Astrocyte (in vitro differentiated cells and primary cell): ENCODE measurements around the gene APOBEC3G. TPM values are rescaled to one million over a fixed set of nuclear protein-coding genes. Genes with fewer than 3 reads are reported as not detected.
A peak's percentile ranks its signal among the peaks of the same experiment; 100 is the strongest.
"Not testable (repeated sequence)": the region's sequence is repeated elsewhere in the genome, so short reads cannot be mapped to it uniquely, and the experiment has no call there.

Experiments
- DNase-seq: peaks from one replicate; pipeline ENCODE4 v3.0.0-alpha.2; 2010; ENCODE audit warnings: low read depth
- FAIRE-seq: peaks from 2 replicates; lab custom pipeline; 2011; peaks lifted over from hg19 to GRCh38; lab: Jason Lieb, UNC
- H2AFZ ChIP-seq: 2 replicates; pipeline ENCODE4 v1.6.0; 2012; ENCODE audit warnings: low read depth, low read length, inconsistent platforms
- H3K27ac ChIP-seq: 2 replicates; pipeline ENCODE4 v1.5.1; 2011; ENCODE audit warnings: low read depth, low read length, inconsistent platforms
- H3K27me3 ChIP-seq: 2 replicates; pipeline ENCODE4 v1.6.0; 2011; ENCODE audit warnings: low read length, inconsistent platforms; ENCODE audit not compliant: insufficient read depth
- H3K36me3 ChIP-seq: 2 replicates; pipeline ENCODE4 v1.5.1; 2011; ENCODE audit warnings: low read length, inconsistent platforms; ENCODE audit not compliant: insufficient read depth
- H3K4me1 ChIP-seq: 2 replicates; pipeline ENCODE4 v1.5.1; 2011; ENCODE audit warnings: low read length, inconsistent platforms; ENCODE audit not compliant: insufficient read depth
- H3K4me2 ChIP-seq: 2 replicates; pipeline ENCODE4 v1.6.0; 2012; ENCODE audit warnings: low read length, inconsistent platforms
- H3K4me3 ChIP-seq: 2 replicates; pipeline ENCODE4 v1.5.1; 2011; ENCODE audit warnings: low read depth, mild to moderate bottlenecking, low read length, inconsistent platforms; ENCODE audit not compliant: insufficient read depth
- H3K79me2 ChIP-seq: 2 replicates; pipeline ENCODE4 v1.6.0; 2012; ENCODE audit warnings: mild to moderate bottlenecking, low read length, inconsistent platforms; ENCODE audit not compliant: insufficient read depth
- H3K9ac ChIP-seq: 2 replicates; pipeline ENCODE4 v1.6.0; 2012; ENCODE audit warnings: mild to moderate bottlenecking, low read length, inconsistent platforms
- H3K9me3 ChIP-seq: 2 replicates; pipeline ENCODE4 v1.5.1; 2012; ENCODE audit warnings: low read depth, mild to moderate bottlenecking, low read length, inconsistent platforms; ENCODE audit not compliant: insufficient read depth
- H4K20me1 ChIP-seq: 2 replicates; pipeline ENCODE4 v1.6.0; 2012; ENCODE audit warnings: low read length, inconsistent platforms; ENCODE audit not compliant: insufficient read depth
- H3K27ac Mint-ChIP-seq: one replicate; pipeline ENCODE4 v1.8.0; 2021; ENCODE audit warnings: mild to moderate bottlenecking, mixed read lengths; ENCODE audit not compliant: unreplicated experiment
- H3K27me3 Mint-ChIP-seq: one replicate; pipeline ENCODE4 v1.8.0; 2021; ENCODE audit warnings: low read depth, mixed read lengths; ENCODE audit not compliant: unreplicated experiment
- H3K36me3 Mint-ChIP-seq: one replicate; pipeline ENCODE4 v1.8.0; 2021; ENCODE audit warnings: low read depth, mixed read lengths; ENCODE audit not compliant: unreplicated experiment
- H3K4me1 Mint-ChIP-seq: one replicate; pipeline ENCODE4 v1.8.0; 2021; ENCODE audit warnings: low read depth, mixed read lengths; ENCODE audit not compliant: unreplicated experiment
- H3K4me3 Mint-ChIP-seq: one replicate; pipeline ENCODE4 v1.8.0; 2021; ENCODE audit warnings: mild to moderate bottlenecking, moderate library complexity, mixed read lengths; ENCODE audit not compliant: unreplicated experiment
- H3K9me3 Mint-ChIP-seq: one replicate; pipeline ENCODE4 v1.8.0; 2021; ENCODE audit warnings: mild to moderate bottlenecking, mixed read lengths; ENCODE audit not compliant: unreplicated experiment
- EZH2 ChIP-seq: IDR thresholded peaks from 2 replicates; pipeline ENCODE4 v1.6.1; 2012; ENCODE audit warnings: mild to moderate bottlenecking, low read length, inconsistent platforms; ENCODE audit not compliant: insufficient read depth
- total RNA-seq: library from RNA; stranded (reverse); gene quantifications from 2 replicates; pipeline ENCODE4 v1.2.1, GENCODE V29; 2021
- TF ChIP-seq, protein P1 (sequence below): IDR thresholded peaks from 2 replicates; pipeline ENCODE4 v1.5.1; 2011; ENCODE audit warnings: low read depth, mild to moderate bottlenecking, inconsistent platforms, low read length, moderate library complexity; ENCODE audit not compliant: insufficient read depth

APOBEC3G gene
- total RNA-seq, 1 donor from 2014 or later = 2.4 TPM

GRCh38 chr22:39039306-39040126 lies 37.6 kb upstream of the APOBEC3G start:
- H3K27ac ChIP-seq = no peak overlapping the region
- no peaks in the 10 kb centered on the region for H4K20me1 ChIP-seq
- no peaks in the 10 kb centered on the region for H3K27me3 Mint-ChIP-seq
- no peaks in the 10 kb centered on the region for H3K9me3 Mint-ChIP-seq
- no peak overlapping the region for H2AFZ ChIP-seq
- H3K4me1 Mint-ChIP-seq = peaks cover 9% of the 10 kb centered on the region
- FAIRE-seq = no peak
- H3K36me3 ChIP-seq = no peaks in the 10 kb centered on the region
- H3K4me1 ChIP-seq = peaks cover 6% of the 10 kb centered on the region
- H3K36me3 Mint-ChIP-seq = peaks cover 4% of the 10 kb centered on the region
- peaks cover 4% of the 10 kb centered on the region for H3K79me2 ChIP-seq
- H3K4me2 ChIP-seq = peak overlapping the region; percentile 86
- no peaks in the 10 kb centered on the region for H3K9me3 ChIP-seq
- no peak overlapping the region for H3K27ac Mint-ChIP-seq
- no peak for DNase-seq
- H3K27me3 ChIP-seq = no peaks in the 10 kb centered on the region
- no peak overlapping the region for H3K9ac ChIP-seq
- H3K4me3 ChIP-seq = no peak overlapping the region
- no peak for TF ChIP-seq EZH2
- TF ChIP-seq, protein P1, sequence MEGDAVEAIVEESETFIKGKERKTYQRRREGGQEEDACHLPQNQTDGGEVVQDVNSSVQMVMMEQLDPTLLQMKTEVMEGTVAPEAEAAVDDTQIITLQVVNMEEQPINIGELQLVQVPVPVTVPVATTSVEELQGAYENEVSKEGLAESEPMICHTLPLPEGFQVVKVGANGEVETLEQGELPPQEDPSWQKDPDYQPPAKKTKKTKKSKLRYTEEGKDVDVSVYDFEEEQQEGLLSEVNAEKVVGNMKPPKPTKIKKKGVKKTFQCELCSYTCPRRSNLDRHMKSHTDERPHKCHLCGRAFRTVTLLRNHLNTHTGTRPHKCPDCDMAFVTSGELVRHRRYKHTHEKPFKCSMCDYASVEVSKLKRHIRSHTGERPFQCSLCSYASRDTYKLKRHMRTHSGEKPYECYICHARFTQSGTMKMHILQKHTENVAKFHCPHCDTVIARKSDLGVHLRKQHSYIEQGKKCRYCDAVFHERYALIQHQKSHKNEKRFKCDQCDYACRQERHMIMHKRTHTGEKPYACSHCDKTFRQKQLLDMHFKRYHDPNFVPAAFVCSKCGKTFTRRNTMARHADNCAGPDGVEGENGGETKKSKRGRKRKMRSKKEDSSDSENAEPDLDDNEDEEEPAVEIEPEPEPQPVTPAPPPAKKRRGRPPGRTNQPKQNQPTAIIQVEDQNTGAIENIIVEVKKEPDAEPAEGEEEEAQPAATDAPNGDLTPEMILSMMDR = no peak
- H3K4me3 Mint-ChIP-seq = peak overlapping the region; percentile 77

GRCh38 chr22:39040155-39040537 lies 36.9 kb upstream of the APOBEC3G start:
- not testable (repeated sequence) for DNase-seq, H3K9me3 ChIP-seq, H3K27ac ChIP-seq, H2AFZ ChIP-seq, H3K79me2 ChIP-seq, H3K27me3 Mint-ChIP-seq, H3K36me3 ChIP-seq, H3K9me3 Mint-ChIP-seq, H3K9ac ChIP-seq, FAIRE-seq, H4K20me1 ChIP-seq, H3K27me3 ChIP-seq, H3K36me3 Mint-ChIP-seq, H3K4me1 ChIP-seq, H3K4me3 ChIP-seq, H3K4me1 Mint-ChIP-seq, H3K27ac Mint-ChIP-seq
- H3K4me2 ChIP-seq = peak overlapping the region; percentile 86
- H3K4me3 Mint-ChIP-seq = peak overlapping the region; percentile 77

- FAIRE-seq = not testable (repeated sequence)
- H3K27ac Mint-ChIP-seq = peak within 1 kb of the TSS; percentile 88
Measured at GRCh38 chr22:39040538-39041296, 36.4 kb upstream of the APOBEC3G start, which contains the start of gene APOBEC3F. Gene APOBEC3F (plus strand): TSS chr22:39040864. CDS start chr22:39040961, 97 bp downstream.

More at GRCh38 chr22:39040538-39041296, 36.4 kb upstream of the APOBEC3G start, which contains the start of gene APOBEC3F:
- Histone ChIP-seq H3K27ac (peak within 1 kb of the TSS; percentile 33), H3K4me3 (peak within 1 kb of the TSS; percentile 51), H3K9ac (peak within 1 kb of the TSS; percentile 69), H3K4me2 (peak within 1 kb of the TSS; percentile 86), H2AFZ (peak within 1 kb of the TSS; percentile 52)
- not testable (repeated sequence) for H3K27me3 ChIP-seq, H3K9me3 Mint-ChIP-seq, H3K36me3 ChIP-seq, H4K20me1 ChIP-seq, H3K4me1 ChIP-seq, H3K9me3 ChIP-seq, H3K27me3 Mint-ChIP-seq, H3K4me1 Mint-ChIP-seq, H3K79me2 ChIP-seq
- peak; percentile 16 for DNase-seq
- Mint-ChIP-seq H3K4me3 (peak within 1 kb of the TSS; percentile 89), H3K36me3 (peaks cover 10% of the 10 kb centered on the region)
